ENCODE data around the gene RHBDL1. TPM values are rescaled to one million over a fixed set of nuclear protein-coding genes. Genes with fewer than 3 reads are reported as not detected.

RHBDL1 gene
- total RNA-seq, 2 donors from 2014 or later: 3.5 to 5.8 TPM

DNA sequence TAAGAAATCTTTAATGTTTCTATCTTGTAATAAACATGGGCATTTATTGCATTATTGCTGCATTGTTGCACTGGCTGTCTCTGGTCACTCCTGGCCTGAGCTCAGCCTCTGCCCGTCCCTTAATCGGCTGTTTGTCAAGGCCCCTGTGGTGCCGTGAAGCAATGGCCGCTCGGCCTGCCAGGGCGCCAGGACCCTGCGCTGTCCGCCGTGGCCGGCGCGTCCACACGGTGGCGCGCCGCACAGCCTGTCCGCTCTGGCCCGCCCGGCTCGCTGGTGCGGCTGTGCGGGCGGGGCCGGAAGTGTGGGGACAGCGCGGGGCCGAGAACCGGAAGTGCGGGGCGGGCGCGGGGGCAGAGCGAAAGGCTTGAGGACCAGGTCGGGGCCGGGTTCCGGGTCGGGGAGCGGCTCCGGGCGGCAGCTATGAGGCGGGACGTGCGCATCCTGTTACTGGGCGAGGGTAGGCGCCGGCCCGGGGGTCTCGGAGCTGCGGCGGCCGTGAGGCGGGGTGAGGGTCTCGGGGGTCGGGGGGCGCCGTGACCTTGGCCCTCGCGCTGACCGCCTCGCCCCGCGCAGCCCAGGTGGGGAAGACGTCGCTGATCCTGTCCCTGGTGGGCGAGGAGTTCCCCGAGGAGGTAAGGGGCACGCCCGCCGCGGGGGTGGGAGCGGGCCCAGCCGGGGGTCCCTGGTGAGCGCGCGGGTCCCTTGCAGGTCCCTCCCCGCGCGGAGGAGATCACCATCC, 7.5 kb upstream of the RHBDL1 start, which contains the start of gene RHOT2:
Gene RHOT2, plus strand, starts transcription at position 353 of the 739 bp plus-strand sequence. Its CDS starts 68 bp downstream, at position 421.
- Mint-ChIP-seq H3K27ac (peak within 1 kb of the TSS; percentile 85), H3K36me3 (ENCODE audit: insufficient read depth in 2 of 2) (peaks cover 0 to 2% of the 10 kb centered on the region in 2 donors), H3K4me3 (peak within 1 kb of the TSS; percentile 85 to 88), H3K4me1 (ENCODE audit: low read depth) (peaks cover 9% of the 10 kb centered on the region), H3K27me3 (ENCODE audit: low read depth) (no peaks in the 10 kb centered on the region), H3K9me3 (no peaks in the 10 kb centered on the region)
- ATAC-seq (replicated peaks in 1 of 2) (peak; percentile 95 to 97), DNase-seq (peak; percentile 96 to 98)

DNA sequence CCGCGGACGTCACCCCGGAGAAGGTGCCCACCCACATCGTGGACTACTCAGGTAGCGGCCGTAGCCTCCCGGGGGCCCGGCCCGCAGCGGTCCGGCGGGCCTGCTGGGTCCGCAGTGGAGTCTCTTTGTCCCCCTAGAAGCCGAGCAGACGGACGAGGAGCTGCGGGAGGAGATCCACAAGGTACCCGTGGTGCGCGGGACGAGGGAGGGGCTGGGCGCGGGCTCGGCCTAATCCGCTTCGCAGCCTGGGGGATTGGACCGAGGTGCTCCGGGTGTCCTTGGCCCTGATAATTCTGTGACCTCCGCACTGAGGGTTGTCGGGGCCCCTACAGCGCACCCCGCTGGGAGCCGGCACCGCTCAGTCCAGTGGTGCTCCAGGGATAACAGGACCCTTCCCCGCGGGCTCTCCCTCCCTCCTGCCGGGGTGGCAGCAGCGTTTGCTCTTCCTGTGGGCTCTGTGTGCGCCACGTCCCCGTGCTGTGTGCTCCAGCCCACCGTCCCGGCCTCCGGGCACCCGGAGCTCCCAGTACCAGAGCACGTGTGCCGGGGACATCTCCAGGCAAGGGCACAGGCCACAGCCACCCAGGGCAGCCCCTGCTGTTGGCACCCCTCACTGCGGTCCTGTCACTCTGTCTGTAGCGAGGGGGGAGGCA, 6.8 kb upstream of the RHBDL1 start:
- peak overlapping the region; percentile 46 for H3K27ac Mint-ChIP-seq
- ATAC-seq (replicated peaks in 1 of 2) (peak in 1 of 2 donors; percentile 11), DNase-seq (no peak)
- H3K27me3 Mint-ChIP-seq (ENCODE audit: low read depth): no peaks in the 10 kb centered on the region
- H3K4me1 Mint-ChIP-seq (ENCODE audit: low read depth): peaks cover 9% of the 10 kb centered on the region
- H3K36me3 Mint-ChIP-seq (ENCODE audit: insufficient read depth in 2 of 2): peaks cover 0 to 2% of the 10 kb centered on the region in 2 donors
- no peaks in the 10 kb centered on the region for H3K9me3 Mint-ChIP-seq
- peak overlapping the region; percentile 85 to 88 for H3K4me3 Mint-ChIP-seq

DNA sequence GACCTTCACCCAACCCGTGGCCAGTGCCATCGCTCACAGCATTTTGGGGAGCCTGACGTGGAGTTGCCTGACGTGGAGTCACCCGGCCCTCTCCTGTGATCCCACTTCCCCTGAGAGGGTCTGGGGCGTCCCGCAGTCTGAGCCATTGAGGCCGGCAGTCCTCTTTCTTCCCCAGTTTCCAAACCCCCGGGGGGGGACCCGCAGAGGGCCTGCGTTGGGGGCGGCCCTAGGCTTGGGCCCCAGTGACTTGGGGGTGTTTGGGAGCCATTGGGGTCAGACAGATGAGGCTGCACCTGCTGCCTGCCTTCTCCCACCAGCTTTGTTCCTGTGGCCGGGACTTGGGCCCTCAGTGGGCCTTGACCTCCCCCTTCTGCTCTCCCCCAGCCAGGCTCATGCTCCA, 5.8 kb upstream of the RHBDL1 start:
- H3K4me1 Mint-ChIP-seq (ENCODE audit: low read depth): peaks cover 9% of the 10 kb centered on the region
- no peaks in the 10 kb centered on the region for H3K9me3 Mint-ChIP-seq
- H3K36me3 Mint-ChIP-seq (ENCODE audit: insufficient read depth in 2 of 2): peaks cover 0 to 2% of the 10 kb centered on the region in 2 donors
- H3K27ac Mint-ChIP-seq: no peak overlapping the region
- no peaks in the 10 kb centered on the region for H3K27me3 Mint-ChIP-seq (ENCODE audit: low read depth)
- no peak for DNase-seq
- no peak for ATAC-seq (replicated peaks in 1 of 2)
- H3K4me3 Mint-ChIP-seq: peak overlapping the region; percentile 46 to 85

DNA sequence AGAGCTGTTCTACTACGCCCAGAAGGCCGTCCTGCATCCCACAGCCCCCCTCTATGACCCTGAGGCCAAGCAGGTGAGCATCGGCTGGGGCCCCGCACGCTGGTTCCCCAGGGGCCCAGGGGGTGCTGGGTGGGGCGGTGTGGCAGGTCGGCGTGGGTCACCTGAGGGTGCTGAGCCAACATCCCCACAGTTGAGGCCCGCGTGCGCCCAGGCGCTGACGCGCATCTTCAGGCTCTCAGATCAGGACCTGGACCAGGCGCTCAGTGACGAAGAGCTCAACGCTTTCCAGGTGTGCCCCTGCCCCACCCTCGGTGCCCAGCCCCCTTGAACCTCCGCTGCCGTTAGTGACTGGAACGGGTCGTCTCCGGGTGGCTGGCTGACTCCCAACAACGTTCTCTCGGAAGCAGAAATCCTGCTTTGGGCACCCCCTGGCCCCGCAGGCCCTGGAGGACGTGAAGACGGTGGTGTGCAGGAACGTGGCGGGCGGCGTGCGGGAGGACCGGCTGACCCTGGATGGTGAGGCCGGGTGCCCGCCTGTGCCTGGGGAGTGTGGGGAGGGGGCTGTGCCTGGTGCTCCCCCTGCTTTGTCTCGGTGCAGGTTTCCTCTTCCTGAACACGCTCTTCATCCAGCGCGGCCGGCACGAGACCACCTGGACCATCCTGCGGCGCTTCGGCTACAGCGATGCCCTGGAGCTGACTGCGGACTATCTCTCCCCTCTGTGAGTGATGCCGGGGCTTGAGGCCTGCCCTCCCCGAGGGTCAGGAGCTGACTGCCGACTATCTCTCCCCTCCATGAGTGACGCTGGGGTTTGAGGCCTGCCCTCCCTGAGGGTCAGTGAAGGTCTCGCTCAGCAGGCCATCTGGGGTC, 4.8 kb upstream of the RHBDL1 start:
- H3K27ac Mint-ChIP-seq: no peak overlapping the region
- no peak for ATAC-seq (replicated peaks in 1 of 2)

DNA sequence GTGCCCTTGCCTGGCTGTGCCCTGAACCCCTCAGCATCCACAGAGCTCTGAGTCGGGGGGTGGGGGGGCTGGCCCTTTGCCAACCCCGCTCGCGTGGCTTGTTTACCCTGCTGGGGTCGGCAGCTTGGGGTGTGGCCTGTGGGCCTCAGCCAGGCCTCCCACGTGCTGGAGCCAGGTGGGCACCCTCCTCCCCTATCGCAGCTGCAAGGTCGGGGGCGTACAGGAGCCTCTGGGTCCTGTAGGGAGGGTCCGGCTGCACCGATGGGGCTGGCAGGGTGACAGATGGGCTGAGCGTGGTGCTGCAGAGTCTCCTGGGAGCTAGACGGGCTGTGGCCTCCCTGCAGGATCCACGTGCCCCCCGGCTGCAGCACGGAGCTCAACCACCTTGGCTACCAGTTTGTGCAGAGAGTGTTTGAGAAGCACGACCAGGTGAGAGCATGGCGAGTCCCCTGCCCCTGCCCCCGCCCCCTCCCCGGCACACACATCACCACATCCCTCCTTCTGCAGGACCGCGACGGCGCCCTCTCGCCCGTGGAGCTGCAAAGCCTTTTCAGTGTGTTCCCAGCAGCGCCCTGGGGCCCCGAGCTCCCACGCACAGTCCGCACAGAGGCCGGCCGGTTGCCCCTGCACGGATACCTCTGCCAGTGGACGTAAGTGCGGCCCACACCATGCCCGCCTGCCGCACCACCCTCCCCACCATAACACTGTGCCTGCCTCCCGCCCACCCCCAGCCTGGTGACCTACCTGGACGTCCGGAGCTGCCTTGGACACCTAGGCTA, 3.9 kb upstream of the RHBDL1 start:
- no peak for DNase-seq
- Mint-ChIP-seq H3K36me3 (ENCODE audit: insufficient read depth in 2 of 2) (peaks cover 0 to 2% of the 10 kb centered on the region in 2 donors), H3K4me3 (no peak overlapping the region), H3K27me3 (ENCODE audit: low read depth) (no peaks in the 10 kb centered on the region), H3K27ac (no peak overlapping the region), H3K4me1 (ENCODE audit: low read depth) (peaks cover 9% of the 10 kb centered on the region), H3K9me3 (no peaks in the 10 kb centered on the region)
- ATAC-seq (replicated peaks in 1 of 2): no peak

More for the DNA sequence above, 4.8 kb upstream of the RHBDL1 start:
- peaks cover 9% of the 10 kb centered on the region for H3K4me1 Mint-ChIP-seq (ENCODE audit: low read depth)
- H3K9me3 Mint-ChIP-seq: no peaks in the 10 kb centered on the region
- H3K27me3 Mint-ChIP-seq (ENCODE audit: low read depth): no peaks in the 10 kb centered on the region
- no peak for DNase-seq
- peak overlapping the region; percentile 46 to 52 for H3K4me3 Mint-ChIP-seq
- peaks cover 0 to 2% of the 10 kb centered on the region in 2 donors for H3K36me3 Mint-ChIP-seq (ENCODE audit: insufficient read depth in 2 of 2)

DNA sequence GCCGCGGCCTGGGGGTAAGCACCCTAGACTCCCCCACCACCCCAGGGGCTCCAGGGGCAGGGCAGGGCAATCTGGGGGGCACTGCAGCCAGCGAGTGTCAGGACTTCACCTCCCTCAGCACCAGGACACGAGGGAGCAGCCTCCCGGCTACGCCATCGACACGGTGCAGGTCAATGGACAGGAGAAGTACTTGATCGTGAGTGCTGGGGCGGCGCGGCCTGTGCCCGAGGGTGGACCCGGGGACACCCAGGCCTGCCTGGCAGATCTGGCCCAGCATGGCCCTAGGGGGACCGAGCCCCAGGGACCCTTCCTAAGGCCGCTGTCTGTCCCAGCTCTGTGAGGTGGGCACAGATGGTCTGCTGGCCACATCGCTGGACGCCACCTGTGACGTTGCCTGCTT, 3.1 kb upstream of the RHBDL1 start:
- no peak overlapping the region for H3K27ac Mint-ChIP-seq
- DNase-seq: no peak
- H3K27me3 Mint-ChIP-seq (ENCODE audit: low read depth): no peaks in the 10 kb centered on the region
- H3K36me3 Mint-ChIP-seq (ENCODE audit: insufficient read depth in 2 of 2): peaks cover 0 to 2% of the 10 kb centered on the region in 2 donors
- no peaks in the 10 kb centered on the region for H3K9me3 Mint-ChIP-seq
- peaks cover 9% of the 10 kb centered on the region for H3K4me1 Mint-ChIP-seq (ENCODE audit: low read depth)
- no peak overlapping the region for H3K4me3 Mint-ChIP-seq
- no peak for ATAC-seq (replicated peaks in 1 of 2)

DNA sequence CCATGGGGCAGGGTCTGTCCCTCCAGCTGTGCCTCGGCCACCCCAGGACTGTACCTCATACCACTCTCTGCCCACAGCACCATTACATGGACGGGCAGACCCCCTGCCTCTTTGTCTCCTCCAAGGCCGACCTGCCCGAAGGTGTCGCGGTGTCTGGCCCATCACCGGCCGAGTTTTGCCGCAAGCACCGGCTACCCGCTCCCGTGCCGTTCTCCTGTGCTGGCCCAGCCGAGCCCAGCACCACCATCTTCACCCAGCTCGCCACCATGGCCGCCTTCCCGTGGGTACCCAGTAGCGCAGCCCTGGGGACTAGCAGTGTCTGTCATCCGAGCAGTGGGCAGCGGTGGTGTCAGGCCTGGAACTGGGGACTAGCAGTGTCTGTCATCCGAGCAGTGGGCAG, 2.6 kb upstream of the RHBDL1 start:
- Mint-ChIP-seq H3K4me1 (ENCODE audit: low read depth) (peaks cover 4% of the 10 kb centered on the region), H3K27ac (no peak overlapping the region), H3K4me3 (no peak overlapping the region), H3K9me3 (no peaks in the 10 kb centered on the region), H3K36me3 (ENCODE audit: insufficient read depth in 2 of 2) (peaks cover 0 to 2% of the 10 kb centered on the region in 2 donors), H3K27me3 (ENCODE audit: low read depth) (no peaks in the 10 kb centered on the region)
- ATAC-seq (replicated peaks in 1 of 2) (no peak), DNase-seq (no peak)

DNA sequence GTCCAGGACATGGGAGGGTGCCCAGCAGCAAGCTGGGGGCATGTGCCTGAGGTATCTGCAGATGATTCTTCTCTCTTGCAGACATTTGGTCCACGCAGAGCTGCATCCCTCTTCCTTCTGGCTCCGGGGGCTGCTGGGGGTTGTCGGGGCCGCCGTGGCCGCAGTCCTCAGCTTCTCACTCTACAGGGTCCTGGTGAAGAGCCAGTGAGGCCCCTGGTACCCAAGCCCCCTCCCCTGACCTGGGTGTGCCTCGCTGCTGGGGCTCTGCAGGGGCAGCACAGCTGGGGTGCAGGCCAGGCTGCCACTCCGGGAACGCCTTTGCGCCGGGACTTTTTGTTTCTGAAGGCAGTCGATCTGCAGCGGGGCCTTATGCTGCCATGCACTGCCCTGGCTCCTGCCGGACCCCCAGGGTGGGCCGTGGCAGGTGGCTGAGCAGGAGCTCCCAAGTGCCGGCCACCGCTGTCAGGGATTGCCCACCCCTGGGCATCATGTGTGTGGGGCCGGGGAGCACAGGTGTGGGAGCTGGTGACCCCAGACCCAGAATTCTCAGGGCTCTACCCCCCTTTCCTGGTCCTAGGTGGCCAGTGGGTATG, 2.0 kb upstream of the RHBDL1 start:
- H3K27ac Mint-ChIP-seq: no peak overlapping the region
- H3K4me1 Mint-ChIP-seq (ENCODE audit: low read depth): peaks cover 4% of the 10 kb centered on the region
- no peaks in the 10 kb centered on the region for H3K9me3 Mint-ChIP-seq
- no peaks in the 10 kb centered on the region for H3K27me3 Mint-ChIP-seq (ENCODE audit: low read depth)
- H3K4me3 Mint-ChIP-seq: no peak overlapping the region
- DNase-seq (no peak), ATAC-seq (replicated peaks in 1 of 2) (no peak)
- H3K36me3 Mint-ChIP-seq (ENCODE audit: insufficient read depth in 2 of 2): peaks cover 0 to 2% of the 10 kb centered on the region in 2 donors

DNA sequence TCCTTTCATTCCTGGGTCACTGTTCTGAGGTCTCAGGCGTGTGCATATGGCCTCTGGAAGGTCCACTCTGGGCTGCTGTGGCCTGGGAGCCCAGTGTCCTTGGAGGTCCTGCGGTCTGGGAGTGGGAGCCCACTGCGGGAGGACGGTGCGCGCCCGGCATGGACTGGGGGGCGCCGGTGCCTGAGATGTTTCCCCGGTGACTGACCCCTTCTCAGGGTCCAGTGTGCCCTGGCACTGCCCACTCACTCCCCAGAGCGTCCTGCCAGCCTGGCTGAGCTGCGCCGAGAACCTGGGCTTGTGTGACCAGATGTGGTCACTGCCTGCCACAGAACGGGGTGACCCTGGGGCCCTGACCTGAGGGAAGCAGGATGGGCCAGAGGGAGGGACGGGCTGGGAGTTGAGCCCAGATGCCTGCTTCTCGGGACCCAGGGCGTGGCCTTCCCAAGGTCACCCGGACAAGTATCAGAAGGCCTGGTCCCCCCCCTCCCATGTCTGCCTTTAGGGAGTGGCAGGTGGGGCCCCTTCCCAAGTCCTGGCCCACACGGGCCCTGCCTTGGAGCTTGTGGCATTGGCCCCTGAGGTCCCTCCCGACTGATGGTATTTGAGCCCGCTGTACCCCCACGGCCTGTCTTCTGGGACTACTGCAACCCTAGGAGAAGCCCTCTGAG, 1.1 kb upstream of the RHBDL1 start:
- no peak overlapping the region for H3K27ac Mint-ChIP-seq
- no peaks in the 10 kb centered on the region for H3K27me3 Mint-ChIP-seq (ENCODE audit: low read depth)
- no peaks in the 10 kb centered on the region for H3K9me3 Mint-ChIP-seq
- H3K4me1 Mint-ChIP-seq (ENCODE audit: low read depth): peaks cover 11% of the 10 kb centered on the region
- ATAC-seq (replicated peaks in 1 of 2) (no peak), DNase-seq (no peak)
- peaks cover 0 to 2% of the 10 kb centered on the region in 2 donors for H3K36me3 Mint-ChIP-seq (ENCODE audit: insufficient read depth in 2 of 2)
- no peak overlapping the region for H3K4me3 Mint-ChIP-seq

DNA sequence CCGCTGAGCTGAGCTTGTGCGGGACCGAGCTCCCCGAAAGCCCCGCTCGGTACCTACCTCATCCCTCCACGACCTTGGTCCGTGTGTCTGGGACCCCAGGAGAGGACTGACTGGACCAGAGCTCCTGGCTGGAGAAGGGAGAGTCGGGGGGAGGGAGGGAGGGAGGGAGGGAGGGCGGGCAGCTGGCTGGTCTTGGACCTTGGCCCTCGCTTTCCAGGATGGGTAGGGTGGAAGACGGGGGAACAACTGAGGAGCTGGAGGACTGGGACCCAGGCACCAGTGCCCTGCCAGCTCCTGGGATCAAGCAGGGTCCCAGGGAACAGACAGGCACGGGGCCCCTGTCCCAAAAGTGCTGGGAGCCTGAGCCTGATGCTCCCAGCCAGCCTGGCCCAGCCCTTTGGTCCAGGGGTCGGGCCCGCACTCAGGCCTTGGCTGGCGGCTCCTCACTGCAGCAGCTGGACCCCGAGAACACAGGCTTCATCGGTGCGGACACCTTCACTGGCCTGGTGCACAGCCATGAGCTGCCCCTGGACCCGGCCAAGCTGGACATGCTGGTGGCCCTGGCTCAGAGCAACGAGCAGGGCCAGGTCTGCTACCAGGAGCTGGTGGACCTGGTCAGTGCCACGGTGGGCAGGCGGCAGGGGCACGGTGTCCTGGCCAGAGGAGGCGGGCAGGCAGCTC, 553 bp downstream of the RHBDL1 start:
- ATAC-seq (replicated peaks in 1 of 2) (no peak), DNase-seq (no peak)
- Mint-ChIP-seq H3K4me1 (ENCODE audit: low read depth) (peaks cover 9% of the 10 kb centered on the region), H3K27me3 (ENCODE audit: low read depth) (no peaks in the 10 kb centered on the region), H3K4me3 (no peak overlapping the region), H3K27ac (no peak overlapping the region), H3K9me3 (no peaks in the 10 kb centered on the region), H3K36me3 (ENCODE audit: insufficient read depth in 2 of 2) (peaks cover 0 to 2% of the 10 kb centered on the region in 2 donors)

DNA sequence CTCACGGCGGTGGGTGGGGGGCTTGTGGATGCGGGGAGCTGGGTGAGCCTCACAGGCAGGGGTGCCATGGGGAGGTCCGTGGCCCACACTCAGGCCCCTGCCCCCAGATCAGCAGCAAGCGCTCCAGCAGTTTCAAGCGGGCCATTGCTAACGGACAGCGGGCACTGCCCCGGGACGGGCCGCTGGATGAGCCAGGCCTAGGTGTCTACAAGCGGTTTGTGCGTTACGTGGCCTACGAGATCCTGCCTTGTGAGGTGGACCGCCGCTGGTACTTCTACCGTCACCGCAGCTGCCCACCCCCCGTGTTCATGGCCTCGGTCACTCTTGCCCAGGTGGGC, 1.1 kb downstream of the RHBDL1 start:
- no peaks in the 10 kb centered on the region for H3K9me3 Mint-ChIP-seq
- peaks cover 14% of the 10 kb centered on the region for H3K4me1 Mint-ChIP-seq (ENCODE audit: low read depth)
- no peaks in the 10 kb centered on the region for H3K36me3 Mint-ChIP-seq (ENCODE audit: insufficient read depth in 2 of 2)
- H3K27ac Mint-ChIP-seq: no peak overlapping the region
- no peaks in the 10 kb centered on the region for H3K27me3 Mint-ChIP-seq (ENCODE audit: low read depth)
- H3K4me3 Mint-ChIP-seq: no peak overlapping the region
- ATAC-seq (replicated peaks in 1 of 2): no peak
- no peak for DNase-seq
